Astrocyte of the spinal cord (primary cell): ENCODE measurements around the gene BTN1A1.

Experiments used
- DNase-seq: peaks from one replicate; pipeline ENCODE4 v3.0.0; 2011; ENCODE audit warnings: low read depth, low spot score
- H3K4me3 ChIP-seq: 2 replicates; pipeline ENCODE4 v1.5.1; 2011; ENCODE audit warnings: low read depth, mild to moderate bottlenecking, low read length, moderate library complexity
- CTCF ChIP-seq: IDR thresholded peaks from 2 replicates; pipeline ENCODE4 v1.5.1; 2012; ENCODE audit warnings: low read depth, mild to moderate bottlenecking, low read length, inconsistent platforms
- in situ Hi-C: cut with HindIII; loops from 2 replicates; pipeline ENCODE4 v1.10.0; 2017; ENCODE audit warnings: low sequenced_read_pairs

BTN1A1 gene

GRCh38 chr6:26534681-26535465 lies 34.8 kb downstream of the BTN1A1 start:
- TF ChIP-seq CTCF, result no peak
- in situ Hi-C loops, result no loop called here
- no peak for DNase-seq
- H3K4me3 ChIP-seq, result no peak overlapping the region

DNA sequence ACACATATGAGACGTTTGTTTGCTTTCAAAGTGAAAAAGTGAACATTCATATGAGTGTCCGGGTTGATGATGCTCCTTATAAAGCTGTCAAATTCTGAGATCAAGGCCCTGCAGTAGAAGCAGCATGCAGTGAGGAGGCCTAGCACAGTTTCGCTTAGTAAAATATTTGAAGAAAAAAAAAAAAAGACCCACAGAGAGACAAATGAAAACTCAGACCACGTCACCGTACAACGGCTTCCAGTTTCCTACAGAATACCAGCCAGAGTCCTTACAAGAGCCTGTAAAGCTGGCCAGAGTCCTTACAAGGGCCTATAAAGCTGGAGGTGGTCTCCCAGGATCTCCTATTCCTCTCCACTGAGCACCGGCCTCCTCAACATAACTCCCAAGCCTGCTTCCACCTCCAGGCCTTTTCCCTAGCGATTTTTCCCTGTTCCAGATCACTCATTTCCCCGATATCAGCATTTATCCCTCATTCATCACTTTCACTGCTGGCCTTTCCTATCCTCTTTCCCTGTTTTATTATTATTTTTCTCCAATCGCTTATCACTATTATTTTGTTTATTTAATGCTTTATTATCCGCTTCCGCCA lies 36.6 kb downstream of the BTN1A1 start:
- in situ Hi-C loops, result no loop called here
- TF ChIP-seq CTCF, result no peak
- peak overlapping the region; percentile 94 for H3K4me3 ChIP-seq
- DNase-seq, result peak; percentile 85

GRCh38 chr6:26537160-26537845 lies 37.2 kb downstream of the BTN1A1 start:
- peak; percentile 94 for DNase-seq
- H3K4me3 ChIP-seq, result peak overlapping the region; percentile 94
- TF ChIP-seq CTCF, result no peak
- in situ Hi-C loops, result no loop called here

- H3K4me3 ChIP-seq, result peak within 1 kb of the TSS; percentile 94
- DNase-seq, result peak; percentile 95
Measured at GRCh38 chr6:26537846-26538571, 37.9 kb downstream of the BTN1A1 start, which contains the start of gene HMGN4. TSS of gene HMGN4 (plus strand) at chr6:26538366. CDS start at chr6:26545207, 6,841 bp downstream.

DNA sequence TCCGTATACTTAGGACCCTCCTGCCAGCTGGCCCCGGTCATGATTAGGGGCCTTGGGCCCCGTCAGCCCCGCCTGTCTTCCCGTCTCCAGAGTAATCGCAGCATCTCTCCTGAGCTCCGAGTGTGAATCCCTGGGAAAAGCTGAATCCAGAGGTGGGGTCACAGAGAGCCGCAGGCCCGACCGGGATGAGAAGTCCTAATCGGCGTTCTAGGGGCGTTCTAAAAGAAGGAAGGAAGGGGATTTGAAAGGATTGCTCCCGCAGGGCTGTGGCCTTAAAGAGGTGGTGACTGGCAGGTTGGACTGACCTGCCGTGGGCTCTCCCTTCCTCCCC lies 38.4 kb downstream of the BTN1A1 start:
- in situ Hi-C loops, result no loop called here
- no peak for TF ChIP-seq CTCF
- peak overlapping the region; percentile 94 for H3K4me3 ChIP-seq
- no peak for DNase-seq

More at GRCh38 chr6:26537846-26538571, 37.9 kb downstream of the BTN1A1 start, which contains the start of gene HMGN4:
- in situ Hi-C loops, result no loop called here
- TF ChIP-seq CTCF, result peak; percentile 9

DNA sequence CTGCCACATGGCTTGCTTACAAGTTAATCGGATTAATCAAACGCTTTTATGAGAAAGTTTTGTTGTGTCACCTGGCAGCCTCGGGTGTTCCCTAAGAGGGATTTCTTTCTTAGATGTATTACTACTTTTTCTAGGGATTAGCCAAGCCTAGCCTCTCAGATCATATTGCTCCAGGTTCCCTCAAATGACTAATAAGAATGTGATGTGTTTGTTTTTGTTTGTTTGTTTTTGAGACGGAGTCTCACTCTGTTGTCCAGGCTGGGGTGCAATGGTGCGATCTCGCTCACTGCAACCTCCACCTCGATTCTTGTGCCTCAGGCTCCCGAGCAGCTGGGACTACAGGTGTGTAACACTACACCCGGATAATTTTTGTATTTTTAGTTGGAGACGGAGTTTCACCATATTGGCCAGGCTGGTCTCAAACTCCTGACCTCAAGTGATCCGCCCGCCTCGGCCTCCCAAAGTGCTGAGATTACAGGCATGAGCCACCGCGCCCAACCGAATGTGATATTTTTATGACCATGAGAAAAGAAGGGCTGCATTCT lies 39.0 kb downstream of the BTN1A1 start:
- H3K4me3 ChIP-seq, result peak overlapping the region; percentile 94
- TF ChIP-seq CTCF, result no peak
- DNase-seq, result no peak
- in situ Hi-C loops, result no loop called here
